GM12878 (cell line): ENCODE results near the gene RNASE12. TPM values are rescaled to one million over a fixed set of nuclear protein-coding genes. Genes with fewer than 3 reads are reported as not detected.

ENCODE experiments used
- ATAC-seq: fragments of 200-7000 bp; cut with Tn5 transposase; 3 replicates; pipeline ENCODE4 v1.9.1; 2020; ENCODE audit warnings: mild to moderate bottlenecking, moderate library complexity
- BruUV-seq: library from RNA; stranded (reverse); fragments of 400-500 nt; replicated peaks from 2 replicates; lab custom pipeline; 2021; lab: Mats Ljungman, UMichigan
- CTCF ChIA-PET: fragments of 300-600 bp; sonication (Branson Sonifier 250); formaldehyde crosslinking; extraction: SDS; loops from one replicate; lab custom pipeline; 2021; ENCODE audit warnings: inconsistent platforms; lab: Yijun Ruan, JAX
- POLR2A ChIA-PET: fragments of 350-600 bp; formaldehyde crosslinking; extraction: SDS; loops from one replicate; lab custom pipeline; 2021; ENCODE audit warnings: inconsistent platforms; lab: Charles Lee
- RAD21 ChIA-PET: fragments of 300-600 bp; sonication (Branson Sonifier 250); formaldehyde crosslinking; loops from one replicate; lab custom pipeline; 2023; ENCODE audit warnings: antibody characterized with exemption; ENCODE audit not compliant: unreplicated experiment; lab: Charles Lee
- SMC1A ChIA-PET: fragments of 300-600 bp; sonication (Branson Sonifier 250); formaldehyde crosslinking; loops from one replicate; lab custom pipeline; 2023; ENCODE audit not compliant: unreplicated experiment, uncharacterized antibody; lab: Charles Lee
- DNase-seq: peaks from one replicate; pipeline ENCODE4 v3.0.0-alpha.2; 2011; ENCODE audit warnings: low read depth, low spot score
- FAIRE-seq: peaks from 3 replicates; lab custom pipeline; 2011; peaks lifted over from hg19 to GRCh38; lab: Jason Lieb, UNC
- H2AFZ ChIP-seq: 2 replicates; pipeline ENCODE4 v1.6.0; 2011; ENCODE audit warnings: low read depth, low read length, control low read depth; ENCODE audit not compliant: control insufficient read depth
- H3K27ac ChIP-seq: 2 replicates; pipeline ENCODE4 v1.5.1; 2011; ENCODE audit warnings: control low read depth; ENCODE audit not compliant: control insufficient read depth, insufficient read depth
- H3K27me3 ChIP-seq, 2 experiments: replicated peaks in 1 of 2; 2 replicates each; pipeline versions ENCODE4 v1.6.0 to v1.6.1; 2011; ENCODE audit warnings: low read length in 1 of 2; ENCODE audit not compliant: control insufficient read depth in 2 of 2, insufficient read depth in 2 of 2
- H3K36me3 ChIP-seq, 2 experiments: 2 replicates each; pipeline ENCODE4 v1.5.1; 2011; ENCODE audit warnings: low read length in 1 of 2; ENCODE audit not compliant: control insufficient read depth in 2 of 2, insufficient read depth in 2 of 2
- H3K4me1 ChIP-seq: 2 replicates; pipeline ENCODE4 v1.6.1; 2011; ENCODE audit warnings: mild to moderate bottlenecking, low read length, moderate library complexity, mixed read lengths; ENCODE audit not compliant: control insufficient read depth, insufficient read depth
- H3K4me2 ChIP-seq: 2 replicates; pipeline ENCODE4 v1.6.0; 2011; ENCODE audit warnings: control low read depth; ENCODE audit not compliant: control insufficient read depth, insufficient read depth
- H3K4me3 ChIP-seq: fragments of 200-600 bp; sonication (generic); 2 replicates; pipeline ENCODE4 v1.5.1; 2016
- H3K79me2 ChIP-seq: 2 replicates; pipeline ENCODE4 v1.6.0; 2011; ENCODE audit warnings: low read length; ENCODE audit not compliant: control insufficient read depth, insufficient read depth
- H3K9ac ChIP-seq: 2 replicates; pipeline ENCODE4 v1.8.0; 2011; ENCODE audit warnings: low read length, control low read depth, mixed read lengths; ENCODE audit not compliant: control insufficient read depth, insufficient read depth
- H3K9me3 ChIP-seq: replicated peaks from 3 replicates; pipeline ENCODE4 v1.5.1; 2011; ENCODE audit warnings: mild to moderate bottlenecking, low read length; ENCODE audit not compliant: control insufficient read depth, insufficient read depth
- H4K20me1 ChIP-seq: 2 replicates; pipeline ENCODE4 v1.6.0; 2011; ENCODE audit not compliant: control insufficient read depth, insufficient read depth
- BCL11A ChIP-seq: IDR thresholded peaks from 2 replicates; pipeline ENCODE4 v1.6.1; 2011; ENCODE audit warnings: low read depth, low read length
- EED ChIP-seq: sonication (generic); IDR thresholded peaks from 2 replicates; pipeline ENCODE4 v1.6.1; 2016; ENCODE audit warnings: antibody characterized with exemption, low read depth
- FOS ChIP-seq: IDR thresholded peaks from 3 replicates; pipeline ENCODE4 v1.6.1; 2011; ENCODE audit warnings: borderline replicate concordance; ENCODE audit not compliant: insufficient read length; ENCODE audit errors: extremely low read depth
- FOXK2 ChIP-seq: fragments of 450-650 bp; IDR thresholded peaks from 2 replicates; pipeline ENCODE4 v1.6.1; 2017; ENCODE audit warnings: mild to moderate bottlenecking, moderate library complexity
- HDGF ChIP-seq: fragments of 450-650 bp; IDR thresholded peaks from 2 replicates; pipeline ENCODE4 v1.6.1; 2016; ENCODE audit warnings: antibody characterized with exemption
- NFIC ChIP-seq: IDR thresholded peaks from 2 replicates; pipeline ENCODE4 v1.6.1; 2012; ENCODE audit warnings: low read depth, mild to moderate bottlenecking, inconsistent platforms, low read length, moderate library complexity
- SIN3A ChIP-seq: IDR thresholded peaks from 2 replicates; pipeline ENCODE4 v1.6.1; 2012; ENCODE audit warnings: low read depth, low read length, improper control_type of control experiment
- SMAD5 ChIP-seq: IDR thresholded peaks from 2 replicates; pipeline ENCODE4 v1.6.1; 2016; ENCODE audit warnings: antibody characterized with exemption, low read depth
- STAT1 ChIP-seq: fragments of 450-650 bp; conservative IDR thresholded peaks from 2 replicates; pipeline ENCODE4 v1.6.1; 2014; ENCODE audit warnings: antibody characterized with exemption, mild to moderate bottlenecking
- TBL1XR1 ChIP-seq: IDR thresholded peaks from 2 replicates; pipeline ENCODE4 v1.6.1; 2012; ENCODE audit warnings: low read depth, low read length, improper control_type of control experiment
- TCF12 ChIP-seq: IDR thresholded peaks from 2 replicates; pipeline ENCODE4 v1.6.1; 2011; ENCODE audit warnings: low read depth, mild to moderate bottlenecking, low read length
- TCF7 ChIP-seq: IDR thresholded peaks from 2 replicates; pipeline ENCODE4 v1.6.1; 2014; ENCODE audit warnings: antibody characterized with exemption, borderline replicate concordance
- ZNF384 ChIP-seq: IDR thresholded peaks from 2 replicates; pipeline ENCODE4 v1.6.1; 2012; ENCODE audit warnings: low read depth, mild to moderate bottlenecking, low read length, improper control_type of control experiment, borderline replicate concordance
- ZZZ3 ChIP-seq: IDR thresholded peaks from 2 replicates; pipeline ENCODE4 v1.6.1; 2011; ENCODE audit warnings: low read depth; ENCODE audit not compliant: control insufficient read depth, insufficient read length
- WGBS: methylation state at CpG from one replicate; pipeline ENCODE4 v1.1.6; 2016; ENCODE audit warnings: low lambda C conversion rate; ENCODE audit not compliant: insufficient replicate concordance, insufficient coverage; ENCODE audit errors: missing lambda C conversion rate; 5-methylcytosine and 5-hydroxymethylcytosine counted together
- in situ Hi-C: fragments of 300-500 bp; cut with MboI; formaldehyde crosslinking; loops from 9 replicates; pipeline ENCODE4 v1.14.3; 2018; ENCODE audit warnings: mixed read lengths
- intact Hi-C: fragments of 100-400 bp; cut with micrococcal nuclease; formaldehyde crosslinking; loops from one replicate; pipeline ENCODE4 v1.14.2; 2022; ENCODE audit not compliant: unreplicated experiment
- polyA plus RNA-seq, 11 experiments: library from polyadenylated mRNA; depleted of rRNA in 4 of 11; unstranded in 6 of 11; stranded (reverse) in 5 of 11; fragments of >200 nt; fragmentation: Nextera tagmentation in 4 of 11; fragmentation: Illumina TruSeq in 1 of 11; extraction: Ambion mirVana in 4 of 11; extraction: Trizol in 1 of 11; gene quantifications; 1 replicate in 1 of 11; 2 replicates in 10 of 11; pipeline versions ENCODE4 v1.2.1 to v1.2.3, GENCODE V29; 2011 to 2016; ENCODE audit warnings: inconsistent platforms in 2 of 11, missing spikeins in 2 of 11, low read depth in 1 of 11
- total RNA-seq, 4 experiments: library from RNA; depleted of rRNA in 3 of 4; stranded (reverse); fragments of >200 nt in 3 of 4; fragmentation: Illumina TruSeq in 1 of 4; extraction: Trizol in 1 of 4; gene quantifications; 2 replicates each; pipeline versions ENCODE4 v1.2.1 to v1.2.3, GENCODE V29; 2013 to 2021
- TF ChIP-seq, protein P1 (sequence below): fragments of 450-650 bp; IDR thresholded peaks from 2 replicates; pipeline ENCODE4 v1.6.1; 2017; ENCODE audit warnings: antibody characterized with exemption, mild to moderate bottlenecking, moderate library complexity
- TF ChIP-seq, protein P2 (sequence below): fragments of 450-650 bp; IDR thresholded peaks from 2 replicates; pipeline ENCODE4 v1.6.1; 2014; ENCODE audit warnings: mild to moderate bottlenecking

Gene RNASE12
- total and polyA plus RNA-seq, 10 of the 15 experiments (the other 5 are each of a cell fraction or from before 2014, with no cell fraction given), result not detected

DNA sequence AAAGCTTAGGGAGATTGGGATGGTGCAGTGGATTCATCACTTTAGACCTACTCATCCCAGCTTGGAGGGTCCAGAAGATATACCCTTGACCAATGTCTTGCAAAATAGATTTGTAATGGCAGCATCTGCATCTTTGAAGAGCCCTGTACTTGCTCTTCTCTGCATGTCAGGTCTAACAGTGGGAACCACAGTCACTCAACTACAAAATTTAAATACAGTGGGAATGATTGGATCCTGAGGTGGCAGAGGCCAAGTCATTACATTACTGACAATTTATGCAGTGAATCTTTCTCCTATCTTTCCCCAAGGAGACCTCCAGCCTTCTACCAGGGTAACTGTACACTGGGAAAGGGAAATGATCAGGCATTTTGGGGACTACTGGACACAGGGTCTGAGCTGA, 22.1 kb downstream of the RNASE12 start:
- Histone ChIP-seq H3K27me3 (no peaks in the 10 kb centered on the region), H3K4me2 (no peak overlapping the region), H4K20me1 (no peaks in the 10 kb centered on the region), H3K27ac (no peak overlapping the region), H3K4me3 (no peak overlapping the region), H3K9me3 (no peaks in the 10 kb centered on the region; the same call in 1 of the 3 replicates), H3K79me2 (no peaks in the 10 kb centered on the region), H2AFZ (no peak overlapping the region), H3K9ac (no peak overlapping the region), H3K4me1 (no peaks in the 10 kb centered on the region), H3K36me3 (no peaks in the 10 kb centered on the region)
- CTCF ChIA-PET, result interaction anchor here (1.2 kb wide), 1 partner anchor 36 kb away, joined by 3 read pairs; no protein-coding TSS in a partner anchor
- RAD21 ChIA-PET, result no interaction called here
- no peak for FAIRE-seq
- SMC1A ChIA-PET, result no interaction called here
- in situ Hi-C loops (no loop called here), intact Hi-C loops (no loop called here)
- TF ChIP-seq FOXK2 (no peak), FOS (no peak), STAT1 (no peak), HDGF (no peak), EED (no peak), TCF7 (no peak), TBL1XR1 (no peak), SMAD5 (no peak)
- POLR2A ChIA-PET, result no interaction called here
- ATAC-seq, result no peak
- no peak for DNase-seq
- no TSS peak for BruUV-seq

DNA sequence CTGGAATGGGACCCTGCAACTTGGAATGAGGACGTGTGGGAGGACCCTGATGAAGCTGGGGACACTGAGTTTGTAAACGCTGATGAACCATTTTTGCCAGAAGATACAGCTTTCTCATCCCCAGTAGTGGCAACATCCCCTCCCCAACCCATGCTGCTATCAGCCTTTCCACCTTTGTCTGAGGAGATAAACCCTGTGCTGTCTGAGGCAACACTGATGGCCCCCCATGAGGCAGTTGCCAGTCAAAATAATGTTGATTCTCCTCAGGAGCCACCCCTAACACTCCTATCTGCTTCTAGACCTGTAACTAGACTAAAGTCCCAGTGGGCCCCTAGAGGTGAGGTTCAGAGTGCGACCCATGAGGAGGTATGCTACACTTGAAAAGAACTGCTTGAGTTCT, 22.8 kb downstream of the RNASE12 start:
- Histone ChIP-seq H3K79me2 (no peaks in the 10 kb centered on the region), H3K4me2 (no peak overlapping the region), H3K9me3 (no peaks in the 10 kb centered on the region; the same call in 1 of the 3 replicates), H3K27ac (no peak overlapping the region), H4K20me1 (no peaks in the 10 kb centered on the region), H3K27me3 (no peaks in the 10 kb centered on the region), H3K4me1 (no peaks in the 10 kb centered on the region), H3K36me3 (no peaks in the 10 kb centered on the region), H2AFZ (no peak overlapping the region), H3K9ac (no peak overlapping the region), H3K4me3 (no peak overlapping the region)
- DNase-seq (no peak), ATAC-seq (no peak), FAIRE-seq (no peak)
- 0% methylated on average over 3 of the region's 3 CpGs for WGBS
- intact Hi-C loops (no loop called here), in situ Hi-C loops (no loop called here)
- ChIA-PET CTCF (interaction anchor here (1.2 kb wide), 1 partner anchor 35 kb away, joined by 3 read pairs; no protein-coding TSS in a partner anchor), RAD21 (no interaction called here), SMC1A (no interaction called here), POLR2A (no interaction called here)
- BruUV-seq, result no TSS peak
- TF ChIP-seq, protein P1, sequence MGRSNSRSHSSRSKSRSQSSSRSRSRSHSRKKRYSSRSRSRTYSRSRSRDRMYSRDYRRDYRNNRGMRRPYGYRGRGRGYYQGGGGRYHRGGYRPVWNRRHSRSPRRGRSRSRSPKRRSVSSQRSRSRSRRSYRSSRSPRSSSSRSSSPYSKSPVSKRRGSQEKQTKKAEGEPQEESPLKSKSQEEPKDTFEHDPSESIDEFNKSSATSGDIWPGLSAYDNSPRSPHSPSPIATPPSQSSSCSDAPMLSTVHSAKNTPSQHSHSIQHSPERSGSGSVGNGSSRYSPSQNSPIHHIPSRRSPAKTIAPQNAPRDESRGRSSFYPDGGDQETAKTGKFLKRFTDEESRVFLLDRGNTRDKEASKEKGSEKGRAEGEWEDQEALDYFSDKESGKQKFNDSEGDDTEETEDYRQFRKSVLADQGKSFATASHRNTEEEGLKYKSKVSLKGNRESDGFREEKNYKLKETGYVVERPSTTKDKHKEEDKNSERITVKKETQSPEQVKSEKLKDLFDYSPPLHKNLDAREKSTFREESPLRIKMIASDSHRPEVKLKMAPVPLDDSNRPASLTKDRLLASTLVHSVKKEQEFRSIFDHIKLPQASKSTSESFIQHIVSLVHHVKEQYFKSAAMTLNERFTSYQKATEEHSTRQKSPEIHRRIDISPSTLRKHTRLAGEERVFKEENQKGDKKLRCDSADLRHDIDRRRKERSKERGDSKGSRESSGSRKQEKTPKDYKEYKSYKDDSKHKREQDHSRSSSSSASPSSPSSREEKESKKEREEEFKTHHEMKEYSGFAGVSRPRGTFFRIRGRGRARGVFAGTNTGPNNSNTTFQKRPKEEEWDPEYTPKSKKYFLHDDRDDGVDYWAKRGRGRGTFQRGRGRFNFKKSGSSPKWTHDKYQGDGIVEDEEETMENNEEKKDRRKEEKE, result no peak
- TF ChIP-seq NFIC (no peak), SIN3A (no peak), ZZZ3 (no peak), BCL11A (no peak), SMAD5 (no peak), TCF12 (no peak), ZNF384 (no peak)
- TF ChIP-seq, protein P2, sequence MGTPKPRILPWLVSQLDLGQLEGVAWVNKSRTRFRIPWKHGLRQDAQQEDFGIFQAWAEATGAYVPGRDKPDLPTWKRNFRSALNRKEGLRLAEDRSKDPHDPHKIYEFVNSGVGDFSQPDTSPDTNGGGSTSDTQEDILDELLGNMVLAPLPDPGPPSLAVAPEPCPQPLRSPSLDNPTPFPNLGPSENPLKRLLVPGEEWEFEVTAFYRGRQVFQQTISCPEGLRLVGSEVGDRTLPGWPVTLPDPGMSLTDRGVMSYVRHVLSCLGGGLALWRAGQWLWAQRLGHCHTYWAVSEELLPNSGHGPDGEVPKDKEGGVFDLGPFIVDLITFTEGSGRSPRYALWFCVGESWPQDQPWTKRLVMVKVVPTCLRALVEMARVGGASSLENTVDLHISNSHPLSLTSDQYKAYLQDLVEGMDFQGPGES, result no peak
